Gastroesophageal sphincter (tissue), 3 donors: Measurements from ENCODE around the gene SMG6.

ENCODE experiments used
- EP300 ChIP-seq: sonication (generic); formaldehyde crosslinking; IDR thresholded peaks from one replicate; pipeline ENCODE4 v1.6.1; 2017; ENCODE audit warnings: antibody characterized with exemption, mild to moderate bottlenecking
- POLR2A ChIP-seq, 2 donors: fragments of 450-650 bp; IDR thresholded peaks; one replicate each; pipeline ENCODE4 v1.6.1; 2017; ENCODE audit warnings: antibody characterized with exemption in 2 of 2, mild to moderate bottlenecking in 2 of 2, moderate library complexity in 1 of 2
- TF ChIP-seq, protein P1 (sequence below), 4 experiments: fragments of 200-600 bp in 2 of 4; fragments of 450-650 bp in 2 of 4; sonication (generic) in 1 of 4; IDR thresholded peaks; one replicate each; pipeline ENCODE4 v1.5.1; 2017 to 2019; ENCODE audit warnings: antibody characterized with exemption in 4 of 4, mild to moderate bottlenecking in 2 of 4, moderate library complexity in 2 of 4

- TF ChIP-seq, protein P1, sequence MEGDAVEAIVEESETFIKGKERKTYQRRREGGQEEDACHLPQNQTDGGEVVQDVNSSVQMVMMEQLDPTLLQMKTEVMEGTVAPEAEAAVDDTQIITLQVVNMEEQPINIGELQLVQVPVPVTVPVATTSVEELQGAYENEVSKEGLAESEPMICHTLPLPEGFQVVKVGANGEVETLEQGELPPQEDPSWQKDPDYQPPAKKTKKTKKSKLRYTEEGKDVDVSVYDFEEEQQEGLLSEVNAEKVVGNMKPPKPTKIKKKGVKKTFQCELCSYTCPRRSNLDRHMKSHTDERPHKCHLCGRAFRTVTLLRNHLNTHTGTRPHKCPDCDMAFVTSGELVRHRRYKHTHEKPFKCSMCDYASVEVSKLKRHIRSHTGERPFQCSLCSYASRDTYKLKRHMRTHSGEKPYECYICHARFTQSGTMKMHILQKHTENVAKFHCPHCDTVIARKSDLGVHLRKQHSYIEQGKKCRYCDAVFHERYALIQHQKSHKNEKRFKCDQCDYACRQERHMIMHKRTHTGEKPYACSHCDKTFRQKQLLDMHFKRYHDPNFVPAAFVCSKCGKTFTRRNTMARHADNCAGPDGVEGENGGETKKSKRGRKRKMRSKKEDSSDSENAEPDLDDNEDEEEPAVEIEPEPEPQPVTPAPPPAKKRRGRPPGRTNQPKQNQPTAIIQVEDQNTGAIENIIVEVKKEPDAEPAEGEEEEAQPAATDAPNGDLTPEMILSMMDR (IDR thresholded peaks at IDR 0.05), result no peak
- TF ChIP-seq POLR2A (IDR thresholded peaks at IDR 0.05) (no peak), EP300 (no peak)
Observed at GRCh38 chr17:2043785-2044184, 259.8 kb downstream of the SMG6 start.
